H1 (cell line): ENCODE data around the gene NR4A1. TPM values are rescaled to one million over a fixed set of nuclear protein-coding genes. Genes with fewer than 3 reads are reported as not detected.

ENCODE experiments used
- EGR1 ChIP-seq: IDR thresholded peaks from 2 replicates; pipeline ENCODE4 v1.6.1; 2011; ENCODE audit warnings: low read depth, low read length, borderline replicate concordance
- FOSL1 ChIP-seq: IDR thresholded peaks from 2 replicates; pipeline ENCODE4 v1.6.1; 2011; ENCODE audit warnings: mild to moderate bottlenecking, low read depth, low read length, moderate library complexity; ENCODE audit not compliant: insufficient read depth
- RXRA ChIP-seq: IDR thresholded peaks from 2 replicates; pipeline ENCODE4 v1.6.1; 2011; ENCODE audit warnings: low read depth, mild to moderate bottlenecking, low read length, moderate library complexity; ENCODE audit not compliant: insufficient read depth
- TAF1 ChIP-seq: IDR thresholded peaks from 2 replicates; pipeline ENCODE4 v1.6.1; 2011; ENCODE audit warnings: mild to moderate bottlenecking, low read depth, low read length
- TCF12 ChIP-seq: IDR thresholded peaks from 2 replicates; pipeline ENCODE4 v1.6.1; 2011; ENCODE audit warnings: low read depth, mild to moderate bottlenecking, low read length
- USF2 ChIP-seq: IDR thresholded peaks from 2 replicates; pipeline ENCODE4 v1.6.1; 2011; ENCODE audit warnings: low read length, improper control_type of control experiment
- polyA plus RNA-seq, 7 experiments: library from polyadenylated mRNA; depleted of rRNA in 3 of 7; stranded (reverse) in 5 of 7; unstranded in 2 of 7; fragments of >200 nt in 5 of 7; fragments of 200-250 nt in 2 of 7; gene quantifications; 1 replicate in 5 of 7; 2 replicates in 1 of 7; 4 replicates in 1 of 7; pipeline versions ENCODE4 v1.2.1 to v1.2.3, GENCODE V29; 2011 to 2013; ENCODE audit warnings: missing spikeins in 2 of 7, mixed read lengths in 2 of 7
- total RNA-seq: library from RNA; stranded (reverse); fragmentation: NEBNext Ultra II Directional; extraction: Animal tissue kit (Norgen Biotek cat#: 25700); gene quantifications from 2 replicates; pipeline ENCODE4 v1.2.1, GENCODE V29; 2021

The NR4A1 gene
- total and polyA plus RNA-seq, 2 of the 8 experiments (the other 6 are each of a cell fraction or from before 2014, with no cell fraction given), result 18.7 to 23.3 TPM

DNA sequence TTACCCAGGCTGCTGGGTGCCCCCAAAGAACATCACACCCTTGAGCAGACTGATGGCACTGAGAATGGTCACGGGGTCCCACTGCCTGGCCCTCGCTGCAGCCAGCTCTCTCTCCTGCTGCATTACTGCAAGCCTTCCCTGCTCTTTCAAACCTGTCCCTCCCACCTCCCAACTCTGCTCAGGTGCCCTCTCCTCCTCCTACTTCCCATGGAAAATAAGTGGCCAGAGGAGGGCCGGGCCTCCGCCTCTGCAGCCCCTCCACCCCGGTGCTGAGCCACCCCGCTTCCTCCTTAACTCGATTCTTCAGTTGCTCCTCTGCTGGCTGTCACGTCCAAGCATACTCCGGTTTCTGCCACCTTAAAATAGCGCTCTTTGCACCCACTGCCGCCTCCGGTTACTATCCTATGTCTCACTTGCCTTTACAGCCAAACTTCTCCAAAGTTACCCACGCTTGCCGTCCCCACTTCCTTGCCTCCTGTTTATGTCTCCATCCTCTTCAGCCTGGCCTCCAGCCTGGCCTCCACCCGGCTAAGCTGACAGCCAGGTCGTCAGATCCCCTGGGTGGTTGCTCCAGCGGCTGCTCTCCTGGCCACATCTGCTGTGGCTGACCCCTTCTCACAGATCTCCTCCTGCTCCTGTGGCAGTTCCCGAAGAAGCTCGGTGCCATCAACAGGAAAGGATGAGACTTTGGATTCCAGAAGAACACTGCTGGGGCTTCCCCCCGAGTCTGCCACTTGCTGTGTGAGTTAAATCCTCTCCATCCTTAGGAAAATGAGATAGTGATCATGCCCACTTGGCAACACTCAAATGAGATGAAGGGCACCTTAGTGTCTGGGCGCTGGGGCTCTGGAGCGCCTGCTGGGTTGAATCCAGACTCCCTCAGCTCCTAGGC is 35.9 kb downstream of the NR4A1 start (continued):
- TF ChIP-seq USF2 (no peak), EGR1 (no peak), RXRA (no peak), TAF1 (no peak), TCF12 (no peak), FOSL1 (no peak)
